Type B pancreatic cell (in vitro differentiated cells): Measurements from ENCODE around the gene ARMH1. TPM values are rescaled to one million over a fixed set of nuclear protein-coding genes. Genes with fewer than 3 reads are reported as not detected.
"Not testable (repeated sequence)": the region's sequence is repeated elsewhere in the genome, so short reads cannot be mapped to it uniquely, and the experiment has no call there.

Experiments used
- DNase-seq: peaks from one replicate; pipeline ENCODE4 v3.0.0; 2021; ENCODE audit warnings: mixed read lengths; ENCODE audit not compliant: unreplicated experiment; ENCODE audit errors: extremely low spot score
- H3K27ac Mint-ChIP-seq: 2 replicates; pipeline ENCODE4 v1.8.0; 2021; ENCODE audit warnings: mild to moderate bottlenecking, mixed read lengths
- H3K27me3 Mint-ChIP-seq: 2 replicates; pipeline ENCODE4 v1.8.0; 2021; ENCODE audit warnings: mixed read lengths
- H3K36me3 Mint-ChIP-seq: 2 replicates; pipeline ENCODE4 v1.8.0; 2021; ENCODE audit warnings: mixed read lengths
- H3K4me1 Mint-ChIP-seq: one replicate; pipeline ENCODE4 v1.8.0; 2021; ENCODE audit warnings: mixed read lengths; ENCODE audit not compliant: unreplicated experiment
- H3K4me3 Mint-ChIP-seq: 2 replicates; pipeline ENCODE4 v1.8.0; 2021; ENCODE audit warnings: mild to moderate bottlenecking, mixed read lengths
- H3K9me3 Mint-ChIP-seq: 2 replicates; pipeline ENCODE4 v1.8.0; 2021; ENCODE audit warnings: mixed read lengths
- CTCF ChIP-seq: fragments of 200-600 bp; sonication (generic); conservative IDR thresholded peaks from 2 replicates; pipeline ENCODE4 v1.5.0; 2021; ENCODE audit warnings: antibody characterized with exemption, mild to moderate bottlenecking
- total RNA-seq: library from RNA; stranded (reverse); gene quantifications from 2 replicates; pipeline ENCODE4 v1.2.1, GENCODE V29; 2021; ENCODE audit warnings: low replicate concordance

Gene ARMH1
- total RNA-seq, 1 donor from 2014 or later: 11.6 TPM

- Mint-ChIP-seq H3K9me3 (no peaks in the 10 kb centered on the region), H3K4me3 (no peak overlapping the region), H3K27ac (no peak overlapping the region), H3K27me3 (no peaks in the 10 kb centered on the region), H3K4me1 (peaks cover 4% of the 10 kb centered on the region), H3K36me3 (no peaks in the 10 kb centered on the region)
- no peak for TF ChIP-seq CTCF
- DNase-seq: no peak
Observed at GRCh38 chr1:44660176-44660575, 14.3 kb upstream of the ARMH1 start.

- no peak for DNase-seq
- Mint-ChIP-seq H3K4me1 (peaks cover 4% of the 10 kb centered on the region), H3K4me3 (no peak overlapping the region), H3K36me3 (no peaks in the 10 kb centered on the region), H3K9me3 (no peaks in the 10 kb centered on the region), H3K27me3 (no peaks in the 10 kb centered on the region), H3K27ac (no peak overlapping the region)
- no peak for TF ChIP-seq CTCF
Observed at GRCh38 chr1:44661781-44662682, 12.5 kb upstream of the ARMH1 start.

GRCh38 chr1:44662683-44663030 lies 11.9 kb upstream of the ARMH1 start:
- Mint-ChIP-seq H3K27ac (no peak overlapping the region), H3K27me3 (no peaks in the 10 kb centered on the region), H3K9me3 (no peaks in the 10 kb centered on the region), H3K36me3 (no peaks in the 10 kb centered on the region), H3K4me1 (peaks cover 4% of the 10 kb centered on the region), H3K4me3 (no peak overlapping the region)
- TF ChIP-seq CTCF: no peak
- DNase-seq: no peak

- no peak overlapping the region for H3K4me3 Mint-ChIP-seq
- H3K27me3 Mint-ChIP-seq: no peaks in the 10 kb centered on the region
- no peaks in the 10 kb centered on the region for H3K36me3 Mint-ChIP-seq
- H3K27ac Mint-ChIP-seq: no peak overlapping the region
- no peak for TF ChIP-seq CTCF
- peaks cover 4% of the 10 kb centered on the region for H3K4me1 Mint-ChIP-seq
- no peaks in the 10 kb centered on the region for H3K9me3 Mint-ChIP-seq
- DNase-seq: no peak
Observed at GRCh38 chr1:44663417-44663816, 11.1 kb upstream of the ARMH1 start.

GRCh38 chr1:44664730-44665370 lies 9.7 kb upstream of the ARMH1 start:
- Mint-ChIP-seq H3K9me3 (no peaks in the 10 kb centered on the region), H3K27ac (no peak overlapping the region), H3K4me1 (peaks cover 8% of the 10 kb centered on the region), H3K36me3 (no peaks in the 10 kb centered on the region), H3K4me3 (no peak overlapping the region), H3K27me3 (no peaks in the 10 kb centered on the region)
- no peak for DNase-seq
- no peak for TF ChIP-seq CTCF

GRCh38 chr1:44666719-44667118 lies 7.8 kb upstream of the ARMH1 start:
- H3K9me3 Mint-ChIP-seq, H3K4me3 Mint-ChIP-seq, DNase-seq, H3K27ac Mint-ChIP-seq, H3K27me3 Mint-ChIP-seq, H3K36me3 Mint-ChIP-seq: not testable (repeated sequence)
- H3K4me1 Mint-ChIP-seq: peaks cover 17% of the 10 kb centered on the region
